HG02981 (cell line): ENCODE measurements around the gene POLQ.
"Not testable (repeated sequence)": the region's sequence is repeated elsewhere in the genome, so short reads cannot be mapped to it uniquely, and the experiment has no call there.

Source experiments
- ATAC-seq: cut with Tn5 transposase; IDR thresholded peaks from one replicate; pipeline ENCODE4 v1.9.1; 2021; ENCODE audit warnings: mild to moderate bottlenecking, moderate library complexity; ENCODE audit not compliant: unreplicated experiment

POLQ gene

DNA sequence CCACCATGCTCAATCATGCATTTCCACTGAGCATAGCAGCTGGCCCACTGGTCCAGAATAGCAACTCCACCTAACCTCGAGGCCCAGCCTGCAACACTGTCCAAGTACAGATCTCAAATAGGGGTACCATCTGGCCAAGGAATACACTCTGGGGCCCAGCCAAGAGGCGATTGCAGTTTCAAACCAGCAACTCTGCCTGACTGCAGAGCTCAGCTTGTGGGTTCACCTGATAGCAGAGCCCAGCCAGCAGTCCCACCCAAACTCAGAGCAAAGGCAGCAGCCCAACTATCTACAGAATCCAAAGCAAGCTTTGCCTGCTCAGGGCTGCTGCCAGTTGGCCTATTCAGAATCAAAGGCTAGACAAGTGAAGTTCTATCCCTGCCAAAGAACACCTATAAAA lies 30.5 kb downstream of the POLQ start:
- ATAC-seq, result no peak

GRCh38 chr3:121514496-121514895 lies 31.3 kb downstream of the POLQ start:
- ATAC-seq, result no peak

DNA sequence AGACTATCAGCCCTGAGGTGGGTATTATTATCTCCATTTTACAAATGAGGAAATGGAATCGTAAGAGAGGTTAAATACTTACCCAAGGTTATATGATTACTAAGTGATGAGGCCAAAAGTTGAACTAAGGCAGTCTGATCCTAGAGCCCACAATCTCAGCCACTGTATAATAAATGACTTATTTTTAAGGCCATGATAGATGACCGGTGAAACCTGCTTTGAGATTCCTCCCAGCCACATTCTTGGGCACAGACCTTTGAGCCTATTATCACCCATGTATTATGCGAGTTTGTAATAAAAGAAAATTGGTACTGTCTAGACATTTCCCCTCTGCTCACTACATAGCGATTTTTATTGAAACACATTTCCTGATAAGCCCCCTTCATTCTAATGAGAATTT lies 37.4 kb downstream of the POLQ start:
- ATAC-seq, result no peak

- no peak for ATAC-seq
Measured at GRCh38 chr3:121505256-121505655, 40.5 kb downstream of the POLQ start.

DNA sequence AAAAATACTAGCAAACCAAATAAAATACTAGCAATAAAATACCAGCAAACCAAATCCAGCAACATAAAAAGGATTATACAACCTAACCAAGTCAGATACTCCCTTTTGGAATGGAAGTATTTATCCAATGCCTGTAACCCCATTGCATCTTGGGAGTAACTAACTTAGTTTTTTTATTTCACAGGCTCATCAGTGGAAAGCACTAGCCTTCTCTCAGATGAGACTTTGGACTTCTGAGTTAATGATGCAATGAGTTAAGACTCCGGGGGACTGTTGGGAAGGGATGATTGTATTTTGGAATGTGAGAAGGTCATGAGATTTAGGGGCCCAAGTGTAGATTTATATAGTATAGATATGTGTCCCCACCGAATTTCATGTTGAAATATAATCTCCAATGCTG lies 41.2 kb downstream of the POLQ start:
- ATAC-seq, result no peak

GRCh38 chr3:121496786-121497185 lies 49.0 kb downstream of the POLQ start:
- no peak for ATAC-seq

GRCh38 chr3:121493431-121493830 lies 52.4 kb downstream of the POLQ start:
- ATAC-seq, result no peak

DNA sequence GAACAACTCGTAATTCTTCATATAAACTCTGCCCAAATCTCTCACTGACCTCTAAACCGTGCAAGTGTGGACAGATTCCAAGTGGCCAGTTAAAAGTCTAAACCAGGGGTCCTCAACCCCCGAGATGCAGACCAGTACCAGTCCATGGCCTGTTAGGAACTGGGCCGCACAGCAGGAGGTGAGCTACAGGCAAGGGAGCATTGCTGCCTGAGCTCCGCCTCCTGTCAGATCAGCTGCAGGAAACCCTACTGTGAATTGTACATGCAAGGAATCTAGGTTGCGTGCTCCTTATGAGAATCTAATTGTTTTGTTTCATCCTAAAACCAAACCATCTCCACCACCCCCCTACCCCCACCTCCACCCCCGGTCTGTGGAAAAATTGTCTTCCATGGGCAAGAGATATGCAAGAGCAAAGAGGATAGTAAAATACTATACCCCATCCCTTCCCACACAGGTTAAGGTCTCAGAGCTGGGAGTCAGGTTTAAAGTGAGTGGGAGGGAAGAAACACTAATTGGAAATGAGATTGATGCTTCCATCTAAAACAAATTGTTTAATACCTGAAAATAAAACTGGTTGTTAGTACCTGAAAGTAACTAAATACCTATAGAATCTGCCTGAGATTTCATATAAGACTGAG lies 54.0 kb downstream of the POLQ start:
- ATAC-seq, result no peak

DNA sequence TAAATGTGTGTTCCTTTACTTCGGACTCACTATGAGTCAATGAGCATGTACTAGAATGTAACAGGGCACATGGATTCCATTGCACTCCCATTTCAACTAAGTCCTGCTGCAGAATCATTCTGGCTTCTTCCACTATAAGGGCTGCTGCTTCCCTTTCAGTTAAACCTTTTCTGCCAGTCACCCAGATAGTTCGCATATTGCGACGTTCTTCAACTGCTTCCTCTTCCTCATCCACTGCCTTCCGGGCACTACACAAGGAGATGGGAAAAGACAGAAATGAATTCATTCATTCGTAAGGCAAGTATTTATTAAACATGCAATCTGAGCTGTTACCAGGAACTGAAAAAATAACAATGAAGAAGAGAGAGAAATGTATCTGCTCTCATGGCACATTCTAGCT lies 55.6 kb downstream of the POLQ start:
- no peak for ATAC-seq

DNA sequence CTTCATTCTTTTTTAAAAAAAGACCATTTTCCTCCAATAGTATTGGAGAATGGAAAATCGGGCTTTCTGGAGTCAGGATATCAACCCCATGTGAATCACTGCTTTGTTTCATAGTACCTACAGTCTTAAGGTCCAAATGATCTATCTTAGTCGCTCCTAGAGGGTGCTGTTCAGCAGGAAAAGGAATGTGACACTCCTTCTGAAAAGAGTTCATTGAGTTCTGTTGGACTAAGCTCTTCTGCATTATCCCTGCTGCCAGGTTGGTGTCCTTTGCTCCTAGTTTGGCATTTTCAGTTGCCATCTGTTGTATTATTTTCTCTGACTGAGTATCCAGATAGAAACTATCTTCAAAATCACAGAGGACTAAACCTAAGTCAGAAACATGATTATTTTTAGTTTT lies 57.2 kb downstream of the POLQ start:
- ATAC-seq, result no peak

DNA sequence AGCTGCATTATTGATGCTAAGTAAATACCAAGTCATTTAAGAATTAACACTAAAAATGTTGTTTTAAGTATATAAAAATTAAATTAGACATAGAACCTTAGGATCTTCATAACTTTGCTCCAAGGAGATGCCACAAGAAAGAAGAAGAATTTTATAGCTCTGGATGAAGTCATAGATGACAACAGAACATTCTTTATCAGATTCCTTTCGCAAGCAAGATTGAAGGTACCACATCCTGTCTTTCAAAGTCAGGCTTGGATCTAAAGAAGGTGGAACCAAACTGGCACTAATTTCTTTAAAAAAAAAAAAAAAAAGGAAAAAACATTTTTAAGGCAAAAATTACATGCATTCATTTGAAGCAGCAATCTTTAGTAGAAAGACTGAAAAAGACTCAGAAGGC lies 62.5 kb downstream of the POLQ start:
- no peak for ATAC-seq

DNA sequence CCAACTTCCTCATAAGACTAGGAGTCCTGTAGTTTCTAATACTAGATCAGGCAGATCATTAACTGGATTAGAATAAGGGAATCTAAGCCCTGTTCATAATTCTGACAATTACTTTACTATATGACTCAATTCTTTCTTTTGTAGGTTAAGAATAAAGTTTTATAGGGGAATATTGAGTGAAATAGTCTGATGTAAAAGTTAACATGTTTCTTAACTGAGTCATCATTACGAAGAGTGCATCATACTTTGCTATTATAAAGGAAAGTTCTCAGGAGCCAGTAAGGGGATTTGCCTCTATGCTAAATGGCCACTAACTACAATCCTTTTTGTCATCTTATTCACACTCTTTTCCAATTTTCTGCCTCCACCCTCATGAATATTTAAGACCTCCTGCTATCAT lies 63.1 kb downstream of the POLQ start:
- ATAC-seq, result no peak

GRCh38 chr3:121481106-121481880 lies 64.5 kb downstream of the POLQ start:
- no peak for ATAC-seq

DNA sequence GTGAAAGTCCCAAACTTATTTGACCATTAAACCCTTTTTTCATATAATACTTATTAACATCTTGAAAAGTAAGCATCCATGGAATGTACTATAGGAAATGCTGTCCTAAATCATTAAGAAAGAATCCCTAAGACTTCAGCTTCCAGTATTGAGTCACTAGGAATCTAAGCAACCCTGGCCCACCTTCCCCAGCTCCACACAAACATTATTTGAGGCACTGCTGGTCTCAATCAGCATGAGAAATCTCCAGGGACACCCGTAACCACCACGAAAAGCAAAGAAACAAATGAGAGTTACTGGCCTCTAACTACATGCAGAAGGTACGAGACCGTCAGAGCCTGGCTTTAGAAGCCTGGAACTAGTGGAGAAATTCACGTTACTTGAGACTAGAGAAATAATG lies 68.2 kb downstream of the POLQ start:
- no peak for ATAC-seq

GRCh38 chr3:121473001-121473400 lies 72.8 kb downstream of the POLQ start:
- ATAC-seq, result no peak

DNA sequence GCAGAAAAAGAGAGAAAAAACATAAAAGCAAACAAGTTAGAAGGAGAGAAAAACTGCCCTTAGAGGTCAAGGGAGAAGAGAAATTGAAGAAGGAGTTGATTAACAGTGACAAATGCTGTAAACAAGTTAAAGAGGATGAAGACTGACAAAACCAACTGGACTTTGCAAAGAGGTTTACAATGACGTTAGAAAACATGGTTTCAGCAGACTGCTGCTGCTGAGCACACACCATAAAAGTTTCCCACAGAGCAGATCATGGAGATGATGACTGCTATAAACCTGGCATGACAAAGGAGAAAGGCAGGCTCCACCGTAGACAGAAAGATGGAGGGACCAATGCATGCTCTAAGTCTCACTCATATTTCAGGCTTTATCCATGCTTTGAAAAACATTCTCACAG lies 78.7 kb downstream of the POLQ start:
- no peak for ATAC-seq

DNA sequence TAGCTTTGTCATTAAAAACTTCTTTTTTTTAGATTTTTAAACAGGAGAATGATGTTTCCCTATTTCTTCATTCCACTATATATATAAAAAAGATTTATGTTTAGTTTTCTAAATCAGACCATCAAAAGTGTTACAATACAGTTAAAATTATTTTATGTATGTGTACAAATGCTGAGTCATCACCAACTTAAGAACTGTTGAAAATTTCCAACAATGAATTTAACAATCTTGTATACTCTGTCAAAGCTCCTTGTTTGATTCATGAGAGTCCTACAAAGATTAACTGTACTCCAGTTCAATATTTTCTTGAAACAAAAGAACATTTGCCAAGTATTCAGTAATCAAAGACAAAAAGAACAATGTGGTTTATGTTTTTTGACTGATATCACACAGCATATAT lies 82.0 kb downstream of the POLQ start:
- ATAC-seq, result no peak

GRCh38 chr3:121462565-121462964 lies 83.2 kb downstream of the POLQ start:
- no peak for ATAC-seq

GRCh38 chr3:121451752-121452151 lies 94.0 kb downstream of the POLQ start:
- not testable (repeated sequence) for ATAC-seq

DNA sequence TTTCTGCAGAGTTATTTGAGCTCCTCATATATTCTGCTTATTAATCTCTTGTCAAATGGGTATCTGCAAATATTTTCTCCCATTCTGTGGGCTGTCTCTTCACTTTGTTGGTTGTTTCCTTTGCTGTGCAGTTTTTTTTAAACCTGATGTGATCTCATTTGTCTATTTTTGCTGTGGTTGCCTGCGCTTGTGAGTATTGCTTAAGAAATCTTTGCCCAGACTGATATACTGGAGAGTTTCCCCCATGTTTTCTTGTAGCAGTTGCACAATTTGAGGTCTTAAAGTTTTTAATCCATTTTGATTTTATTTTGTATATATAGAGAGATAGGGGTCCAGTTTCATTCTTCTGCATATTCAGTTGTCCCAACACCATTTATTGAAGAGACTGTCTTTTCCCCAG lies 102.3 kb downstream of the POLQ start:
- ATAC-seq, result no peak

- no peak for ATAC-seq
Measured at GRCh38 chr3:121436641-121437040, 109.1 kb downstream of the POLQ start.

- ATAC-seq, result no peak
Measured at GRCh38 chr3:121436074-121436473, 109.7 kb downstream of the POLQ start.
